ENCODE results near the gene NDFIP2. TPM values are rescaled to one million over a fixed set of nuclear protein-coding genes. Genes with fewer than 3 reads are reported as not detected.

The NDFIP2 gene
- total RNA-seq, 1 experiment from 2014 or later = 31.0 TPM

- H3K4me1 Mint-ChIP-seq = peaks cover 31 to 37% of the 10 kb centered on the region in 2 experiments
- H3K27me3 Mint-ChIP-seq (ENCODE audit: low read depth) = no peaks in the 10 kb centered on the region
- H3K4ac ChIP-seq (ENCODE audit: low read depth, low read length) = no peak overlapping the region
- no peak for DNase-seq
- no peak overlapping the region for H3K9ac ChIP-seq (ENCODE audit: extremely low read depth, insufficient read length, low read length)
- no peak overlapping the region for H2BK5ac ChIP-seq (ENCODE audit: insufficient read length, low read length)
- H3K4me3 Mint-ChIP-seq = no peak overlapping the region
- H3K27ac Mint-ChIP-seq = no peak overlapping the region
- H4K20me1 ChIP-seq (ENCODE audit: control insufficient read depth, insufficient read depth, insufficient read length) = no peaks in the 10 kb centered on the region
- no peaks in the 10 kb centered on the region for H3K79me1 ChIP-seq (ENCODE audit: insufficient read depth, low read depth, low read length, poor library complexity, severe bottlenecking)
- no peak overlapping the region for H2BK15ac ChIP-seq (ENCODE audit: low read depth, low read length)
- no peak overlapping the region for H2AK5ac ChIP-seq (ENCODE audit: insufficient read length, low read length)
- no CpG with 5 or more reads among the region's 1 CpG for WGBS (ENCODE audit: extremely low coverage, insufficient read length, low lambda C conversion rate)
- H3K4me1 ChIP-seq (ENCODE audit: insufficient read depth, low read length) = peaks cover 3% of the 10 kb centered on the region
- H3K79me2 ChIP-seq (ENCODE audit: insufficient read depth, low read length) = peaks cover 7% of the 10 kb centered on the region; the same call in 1 of the 2 replicates
- no peak overlapping the region for H3K23ac ChIP-seq (ENCODE audit: insufficient read length, low read depth, low read length)
- H3K4me2 ChIP-seq (ENCODE audit: insufficient read depth, insufficient read length, low read length) = no peak overlapping the region
- no peak overlapping the region for H4K5ac ChIP-seq (ENCODE audit: insufficient read length, low read depth, low read length)
- no peak overlapping the region for H3K56ac ChIP-seq (ENCODE audit: insufficient read length, low read depth, low read length)
- no peak overlapping the region for H3K27ac ChIP-seq (ENCODE audit: insufficient read length, low read depth, low read length)
- H2AFZ ChIP-seq (ENCODE audit: low read length) = no peak overlapping the region
- no peak overlapping the region for H3K18ac ChIP-seq (ENCODE audit: insufficient read length, low read depth, low read length)
- H3K23me2 ChIP-seq (ENCODE audit: insufficient read length, low read depth, low read length, poor library complexity, severe bottlenecking) = no peaks in the 10 kb centered on the region
- no peak overlapping the region for H3K14ac ChIP-seq (ENCODE audit: insufficient read depth, low read length)
- H4K91ac ChIP-seq (ENCODE audit: insufficient read length, low read depth, low read length) = no peak overlapping the region
- H3T11ph ChIP-seq (ENCODE audit: low read length) = no peak overlapping the region
- H2BK20ac ChIP-seq (ENCODE audit: low read depth, low read length, poor library complexity, severe bottlenecking) = no peak overlapping the region
- no peak for TF ChIP-seq CTCF (conservative IDR thresholded peaks at IDR 0.05)
- no peaks in the 10 kb centered on the region; a peak in 1 of 7 replicates for H3K36me3 Mint-ChIP-seq (ENCODE audit: insufficient read depth in 1 of 3, low read depth in 3 of 3)
- no peak overlapping the region for H4K8ac ChIP-seq (replicated peaks; ENCODE audit: insufficient read length, low read depth, low read length)
- H3K27me3 ChIP-seq (ENCODE audit: insufficient read depth, low read length) = no peaks in the 10 kb centered on the region
- no peak overlapping the region for H2BK12ac ChIP-seq (ENCODE audit: insufficient read length, low read depth, low read length)
- H3K9me3 ChIP-seq (ENCODE audit: control insufficient read depth, low read depth, low read length) = no peaks in the 10 kb centered on the region
- no peaks in the 10 kb centered on the region for H3K9me3 Mint-ChIP-seq
- H2BK120ac ChIP-seq (ENCODE audit: low read depth, low read length, poor library complexity, severe bottlenecking) = no peak overlapping the region
These were observed 9.4 kb downstream of the NDFIP2 start for GRCh38 chr13:79490326-79490725.

Data from H9 (cell line).